AML-193 (cell line): ENCODE data around the gene VTI1A.
"Not testable (repeated sequence)": the region's sequence is repeated elsewhere in the genome, so short reads cannot be mapped to it uniquely, and the experiment has no call there.

Experiments
- DNase-seq, 2 experiments: peaks; one replicate each; lab custom pipeline; 2025; lab: John Stamatoyannopoulos, UW

VTI1A gene

GRCh38 chr10:112454910-112455779, 8.1 kb downstream of the VTI1A start:
- no peak for DNase-seq

GRCh38 chr10:112456533-112456932, 9.5 kb downstream of the VTI1A start:
- DNase-seq: peak in 1 of 2 experiments; percentile 30

- no peak for DNase-seq
Observed at GRCh38 chr10:112460366-112460765, 13.4 kb downstream of the VTI1A start.

GRCh38 chr10:112461029-112461887, 14.2 kb downstream of the VTI1A start:
- DNase-seq: no peak

- not testable (repeated sequence) for DNase-seq
Observed at GRCh38 chr10:112464074-112464473, 17.1 kb downstream of the VTI1A start.

GRCh38 chr10:112465299-112465883, 18.4 kb downstream of the VTI1A start:
- no peak for DNase-seq

- no peak for DNase-seq
Observed at GRCh38 chr10:112466802-112467201, 19.8 kb downstream of the VTI1A start.

GRCh38 chr10:112467541-112468075, 20.6 kb downstream of the VTI1A start:
- DNase-seq: no peak

- DNase-seq: peak; percentile 64 to 74
Observed at GRCh38 chr10:112471878-112472487, 25.0 kb downstream of the VTI1A start.

- DNase-seq: peak; percentile 18 to 19
Observed at GRCh38 chr10:112475575-112476218, 28.7 kb downstream of the VTI1A start.

- DNase-seq: no peak
Observed at GRCh38 chr10:112481602-112482001, 34.6 kb downstream of the VTI1A start.

- DNase-seq: no peak
Observed at GRCh38 chr10:112484399-112484798, 37.4 kb downstream of the VTI1A start.

GRCh38 chr10:112487964-112488363, 40.9 kb downstream of the VTI1A start:
- DNase-seq: no peak

- no peak for DNase-seq
Observed at GRCh38 chr10:112490545-112490944, 43.5 kb downstream of the VTI1A start.

GRCh38 chr10:112491144-112491543, 44.1 kb downstream of the VTI1A start:
- no peak for DNase-seq

- DNase-seq: no peak
Observed at GRCh38 chr10:112492736-112493135, 45.7 kb downstream of the VTI1A start.

GRCh38 chr10:112497347-112497950, 50.4 kb downstream of the VTI1A start:
- no peak for DNase-seq

GRCh38 chr10:112498806-112499205, 51.8 kb downstream of the VTI1A start:
- DNase-seq: no peak

- not testable (repeated sequence) for DNase-seq
Observed at GRCh38 chr10:112499985-112500384, 53.0 kb downstream of the VTI1A start.

GRCh38 chr10:112502536-112502935, 55.5 kb downstream of the VTI1A start:
- no peak for DNase-seq

GRCh38 chr10:112503643-112504042, 56.6 kb downstream of the VTI1A start:
- DNase-seq: no peak
